IMR-90 (cell line): ENCODE data around the gene ELFN2. TPM values are rescaled to one million over a fixed set of nuclear protein-coding genes. Genes with fewer than 3 reads are reported as not detected.

Experiments used
- ATAC-seq: fragments of 200-7000 bp; cut with Tn5 transposase; 2 replicates; pipeline ENCODE4 v1.9.1; 2020; ENCODE audit warnings: low read depth, mild to moderate bottlenecking, moderate library complexity
- BruUV-seq: library from RNA; stranded (reverse); fragments of 400-500 nt; replicated peaks from 2 replicates; lab custom pipeline; 2021; lab: Mats Ljungman, UMichigan
- CTCF ChIA-PET: fragments of 300-600 bp; formaldehyde crosslinking; extraction: SDS; loops from one replicate; lab custom pipeline; 2021; ENCODE audit warnings: antibody characterized with exemption; lab: Yijun Ruan, JAX
- POLR2A ChIA-PET: fragments of 300-600 bp; sonication (Branson Sonifier 250); formaldehyde crosslinking; loops from one replicate; lab custom pipeline; 2022; ENCODE audit warnings: antibody characterized with exemption; ENCODE audit not compliant: unreplicated experiment; lab: Charles Lee
- DNase-seq: peaks from one replicate; pipeline ENCODE4 v3.0.0; 2013
- H2AFZ ChIP-seq: replicated peaks from 2 replicates; pipeline ENCODE3; 2013; ENCODE audit warnings: low read length, mild to moderate bottlenecking; ENCODE audit not compliant: poor library complexity
- H2AK5ac ChIP-seq: 2 replicates; pipeline ENCODE4 v1.6.1; 2013; ENCODE audit warnings: low read depth, low read length, inconsistent platforms
- H2AK9ac ChIP-seq: replicated peaks from 2 replicates; pipeline ENCODE3; 2013; ENCODE audit warnings: mild to moderate bottlenecking, low read depth, low read length, moderate library complexity; ENCODE audit not compliant: poor library complexity
- H2BK120ac ChIP-seq: 2 replicates; pipeline ENCODE4 v1.6.1; 2013; ENCODE audit warnings: low read depth, low read length, inconsistent platforms
- H2BK15ac ChIP-seq: 3 replicates; pipeline ENCODE4 v1.6.1; 2013; ENCODE audit warnings: low read depth, low read length, inconsistent platforms
- H2BK20ac ChIP-seq: 2 replicates; pipeline ENCODE4 v1.6.1; 2013; ENCODE audit warnings: low read depth, mild to moderate bottlenecking, inconsistent platforms, low read length, moderate library complexity
- H2BK5ac ChIP-seq: 2 replicates; pipeline ENCODE4 v1.6.1; 2013; ENCODE audit warnings: mild to moderate bottlenecking, low read depth, low read length, inconsistent platforms; ENCODE audit not compliant: poor library complexity, severe bottlenecking
- H3K14ac ChIP-seq: replicated peaks from 2 replicates; pipeline ENCODE4 v1.6.1; 2013; ENCODE audit warnings: low read depth, low read length, inconsistent platforms
- H3K18ac ChIP-seq: 2 replicates; pipeline ENCODE4 v1.6.1; 2013; ENCODE audit warnings: low read depth, low read length, control low read depth
- H3K23ac ChIP-seq: 2 replicates; pipeline ENCODE4 v1.6.1; 2013; ENCODE audit warnings: low read depth, low read length, inconsistent platforms
- H3K27ac ChIP-seq: 2 replicates; pipeline ENCODE4 v1.5.1; 2013; ENCODE audit warnings: mild to moderate bottlenecking, control low read depth, low read length; ENCODE audit not compliant: insufficient read depth
- H3K27me3 ChIP-seq: 2 replicates; pipeline ENCODE4 v1.6.1; 2013; ENCODE audit warnings: low read length; ENCODE audit not compliant: control insufficient read depth, insufficient read depth
- H3K36me3 ChIP-seq: 2 replicates; pipeline ENCODE4 v1.6.1; 2013; ENCODE audit warnings: low read length, mixed read lengths; ENCODE audit not compliant: control insufficient read depth, insufficient read depth
- H3K4ac ChIP-seq: 2 replicates; pipeline ENCODE4 v1.6.1; 2013; ENCODE audit warnings: low read depth, low read length, inconsistent platforms
- H3K4me1 ChIP-seq: 2 replicates; pipeline ENCODE4 v1.6.1; 2013; ENCODE audit warnings: low read length, mixed read lengths; ENCODE audit not compliant: control insufficient read depth, insufficient read depth
- H3K4me2 ChIP-seq: 2 replicates; pipeline ENCODE4 v1.6.1; 2013; ENCODE audit warnings: low read depth, mild to moderate bottlenecking, control low read depth, low read length, moderate library complexity
- H3K4me3 ChIP-seq: 2 replicates; pipeline ENCODE4 v1.5.1; 2013; ENCODE audit warnings: low read depth, mild to moderate bottlenecking, control low read depth, low read length, moderate library complexity; ENCODE audit not compliant: insufficient read depth
- H3K56ac ChIP-seq: 2 replicates; pipeline ENCODE4 v1.6.1; 2013; ENCODE audit warnings: low read length, inconsistent platforms; ENCODE audit not compliant: insufficient read depth; ENCODE audit errors: extremely low read depth
- H3K79me1 ChIP-seq, 2 experiments: 2 replicates each; pipeline ENCODE4 v1.6.1; 2013; ENCODE audit warnings: low read length in 2 of 2, inconsistent platforms in 1 of 2, low read depth in 1 of 2
- H3K9ac ChIP-seq: 2 replicates; pipeline ENCODE4 v1.6.1; 2013; ENCODE audit warnings: low read depth, low read length, control low read depth
- H3K9me1 ChIP-seq: 2 replicates; pipeline ENCODE4 v1.6.1; 2013; ENCODE audit warnings: low read length, inconsistent platforms; ENCODE audit not compliant: insufficient read depth
- H3K9me3 ChIP-seq: 2 replicates; pipeline ENCODE4 v1.6.1; 2013; ENCODE audit warnings: low read length; ENCODE audit not compliant: control insufficient read depth, insufficient read depth
- H4K20me1 ChIP-seq: 2 replicates; pipeline ENCODE4 v1.6.1; 2013; ENCODE audit warnings: low read length, inconsistent platforms; ENCODE audit not compliant: insufficient read depth
- H4K5ac ChIP-seq: 2 replicates; pipeline ENCODE4 v1.6.1; 2013; ENCODE audit warnings: mild to moderate bottlenecking, low read depth, low read length, control low read depth
- H4K8ac ChIP-seq, 2 experiments: 2 replicates each; pipeline ENCODE4 v1.6.1; 2013; ENCODE audit warnings: low read depth in 2 of 2, low read length in 2 of 2, control low read depth in 1 of 2, inconsistent platforms in 1 of 2
- H4K91ac ChIP-seq: 2 replicates; pipeline ENCODE4 v1.6.1; 2013; ENCODE audit warnings: low read depth, low read length, inconsistent platforms; ENCODE audit not compliant: insufficient read depth
- BHLHE40 ChIP-seq: fragments of 150-350 bp; IDR thresholded peaks from 2 replicates; pipeline ENCODE4 v1.6.1; 2016; ENCODE audit warnings: mild to moderate bottlenecking, low read depth, low read length
- CEBPB ChIP-seq: IDR thresholded peaks from 2 replicates; pipeline ENCODE4 v1.6.1; 2012; ENCODE audit warnings: low read depth, low read length, improper control_type of control experiment
- CHD1 ChIP-seq: IDR thresholded peaks from 2 replicates; pipeline ENCODE4 v1.6.1; 2012; ENCODE audit warnings: low read depth, low read length, improper control_type of control experiment
- ELK1 ChIP-seq: fragments of 150-350 bp; IDR thresholded peaks from 2 replicates; pipeline ENCODE4 v1.6.1; 2016; ENCODE audit warnings: low read depth, mild to moderate bottlenecking, low read length, moderate library complexity, borderline replicate concordance
- FOS ChIP-seq: fragments of 150-350 bp; IDR thresholded peaks from 2 replicates; pipeline ENCODE4 v1.6.1; 2016; ENCODE audit warnings: low read depth, low read length
- MAFK ChIP-seq: IDR thresholded peaks from 2 replicates; pipeline ENCODE4 v1.6.1; 2012; ENCODE audit warnings: low read depth, low read length, improper control_type of control experiment
- MAZ ChIP-seq: IDR thresholded peaks from 2 replicates; pipeline ENCODE4 v1.6.1; 2012; ENCODE audit warnings: low read depth, mild to moderate bottlenecking, low read length, improper control_type of control experiment, moderate library complexity, borderline replicate concordance
- MXI1 ChIP-seq: IDR thresholded peaks from 2 replicates; pipeline ENCODE4 v1.6.1; 2012; ENCODE audit warnings: low read depth, mild to moderate bottlenecking, low read length, moderate library complexity, borderline replicate concordance
- NFE2L2 ChIP-seq: fragments of 150-350 bp; IDR thresholded peaks from 2 replicates; pipeline ENCODE4 v1.6.1; 2016; ENCODE audit warnings: low read depth, mild to moderate bottlenecking, low read length
- POLR2A ChIP-seq: IDR thresholded peaks from 2 replicates; pipeline ENCODE4 v1.6.1; 2012; ENCODE audit warnings: mild to moderate bottlenecking, low read depth, low read length
- RAD21 ChIP-seq: IDR thresholded peaks from 2 replicates; pipeline ENCODE4 v1.6.1; 2012; ENCODE audit warnings: low read length, improper control_type of control experiment
- RCOR1 ChIP-seq: IDR thresholded peaks from 2 replicates; pipeline ENCODE4 v1.6.1; 2012; ENCODE audit warnings: mild to moderate bottlenecking, low read length, improper control_type of control experiment; ENCODE audit not compliant: insufficient replicate concordance
- RFX5 ChIP-seq: IDR thresholded peaks from 2 replicates; pipeline ENCODE4 v1.8.0; 2012; ENCODE audit warnings: low read depth, mild to moderate bottlenecking, low read length, moderate library complexity
- WGBS, 2 experiments: methylation state at CpG; one replicate each; pipeline versions ENCODE4 v1.1.5 to v1.1.7; 2013; ENCODE audit warnings: missing lambda C conversion rate in 2 of 2; ENCODE audit not compliant: insufficient read length in 1 of 2; ENCODE audit errors: extremely low coverage in 2 of 2; 5-methylcytosine and 5-hydroxymethylcytosine counted together
- dilution Hi-C: fragments of 300-500 bp; cut with HindIII; formaldehyde crosslinking; loops from one replicate; pipeline ENCODE4 v1.14.3; 2018; ENCODE audit warnings: low sequenced_read_pairs; ENCODE audit not compliant: unreplicated experiment
- in situ Hi-C: fragments of 300-500 bp; cut with MboI; formaldehyde crosslinking; loops from 3 replicates; pipeline ENCODE4 v1.14.3; 2019; ENCODE audit warnings: low sequenced_read_pairs, inconsistent platforms, mixed read lengths
- intact Hi-C: fragments of 100-400 bp; cut with micrococcal nuclease; formaldehyde crosslinking; loops from 2 replicates; pipeline ENCODE4 v1.10.0; 2022
- polyA plus RNA-seq, 3 experiments: library from polyadenylated mRNA; depleted of rRNA; stranded (reverse); fragments of >200 nt; gene quantifications; 2 replicates each; pipeline ENCODE4 v1.2.3, GENCODE V29; 2012; ENCODE audit warnings: low replicate concordance in 1 of 3
- total RNA-seq: library from RNA; depleted of rRNA; stranded (reverse); fragments of >200 nt; gene quantifications from 2 replicates; pipeline ENCODE4 v1.2.3, GENCODE V29; 2012
- TF ChIP-seq, protein P1 (sequence below): conservative IDR thresholded peaks from 2 replicates; pipeline ENCODE4 v1.5.1; 2012; ENCODE audit warnings: mild to moderate bottlenecking, low read depth, low read length, improper control_type of control experiment
- TF ChIP-seq, protein P2 (sequence below): fragments of 150-350 bp; IDR thresholded peaks from 2 replicates; pipeline ENCODE4 v1.6.1; 2017; ENCODE audit warnings: mild to moderate bottlenecking, antibody characterized with exemption, low read length, low read depth

The ELFN2 gene
- total and polyA plus RNA-seq, 2 of the 4 experiments (the other 2 are of a cell fraction) = 0.72 to 5.0 TPM

DNA sequence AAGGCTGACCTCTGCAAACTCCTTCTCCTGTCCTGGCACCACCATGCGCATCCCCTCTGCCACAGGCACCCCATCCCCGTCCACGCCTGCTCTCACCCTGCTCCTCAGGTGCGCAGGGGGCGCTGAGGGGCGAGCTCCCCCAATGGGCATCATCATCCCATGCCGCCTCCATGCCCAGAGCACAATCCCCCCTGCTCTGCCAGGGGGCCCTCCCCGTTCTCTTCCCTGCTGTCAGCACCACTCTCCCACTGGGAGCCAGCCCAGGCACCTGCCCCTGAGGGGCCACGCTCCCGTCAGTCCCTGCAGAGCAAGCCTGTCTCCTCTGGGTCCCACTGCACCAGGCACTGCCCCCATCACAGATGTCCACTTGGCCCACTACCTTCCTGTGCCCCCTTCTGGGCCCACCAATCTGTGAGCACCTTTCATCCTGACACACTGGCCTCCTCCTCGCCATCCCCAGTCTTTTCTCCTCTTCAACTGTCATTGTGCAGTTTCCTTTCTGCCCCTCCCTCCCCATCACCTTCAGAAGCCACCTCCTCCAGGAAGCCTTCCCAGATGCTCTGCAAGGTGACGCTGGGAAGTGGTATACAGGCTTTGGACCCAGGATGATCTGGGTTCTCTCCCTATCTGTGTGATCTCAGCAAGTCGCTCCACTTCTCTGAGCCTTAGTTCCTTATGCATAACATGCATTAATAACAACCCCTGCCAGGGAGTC, 82.4 kb downstream of the ELFN2 start:
- Histone ChIP-seq H4K91ac (peak overlapping the region; percentile 37; the same call in 1 of the 2 replicates), H3K18ac (peak overlapping the region; percentile 71), H4K5ac (peak overlapping the region; percentile 19), H2BK120ac (peak overlapping the region; percentile 81), H3K9ac (no peak overlapping the region), H2AFZ (peak overlapping the region; percentile 76), H4K8ac (peak overlapping the region in 1 of 2 experiments; percentile 63; a peak in 1 of 4 replicates), H3K27ac (peak overlapping the region; percentile 32; the same call in 1 of the 2 replicates), H3K27me3 (peaks cover 14% of the 10 kb centered on the region), H3K4me3 (no peak overlapping the region), H2AK9ac (peak overlapping the region; percentile 72), H3K56ac (no peak overlapping the region), H3K9me1 (peaks cover 8% of the 10 kb centered on the region), H3K14ac (peak overlapping the region; percentile 89), H3K23ac (no peak overlapping the region), H3K36me3 (no peaks in the 10 kb centered on the region), H3K9me3 (no peaks in the 10 kb centered on the region), H3K4me1 (peaks cover 12% of the 10 kb centered on the region), H3K4me2 (no peak overlapping the region), H2BK5ac (no peak overlapping the region), H4K20me1 (no peaks in the 10 kb centered on the region), H3K4ac (peak overlapping the region; percentile 69), H3K79me1 (no peaks in the 10 kb centered on the region), H2BK20ac (peak overlapping the region; percentile 19), H2AK5ac (peak overlapping the region; percentile 91; the same call in 1 of the 2 replicates), H2BK15ac (peak overlapping the region; percentile 25; the same call in 2 of the 3 replicates)
- ATAC-seq = no peak
- DNase-seq = no peak
- ChIA-PET POLR2A (no interaction called here), CTCF (no interaction called here)
- intact Hi-C loops (no loop called here), dilution Hi-C loops (no loop called here), in situ Hi-C loops (no loop called here)
- WGBS, 2 experiments = 89% methylated on average over 10 of the region's 13 CpGs; no CpG with 5 or more reads in 1 of the 2 experiments
- BruUV-seq = no TSS peak
- TF ChIP-seq RCOR1 = no peak
- no peak for TF ChIP-seq FOS
- no peak for TF ChIP-seq MAZ
- no peak for TF ChIP-seq NFE2L2
- TF ChIP-seq RFX5 = no peak
- TF ChIP-seq, protein P1, sequence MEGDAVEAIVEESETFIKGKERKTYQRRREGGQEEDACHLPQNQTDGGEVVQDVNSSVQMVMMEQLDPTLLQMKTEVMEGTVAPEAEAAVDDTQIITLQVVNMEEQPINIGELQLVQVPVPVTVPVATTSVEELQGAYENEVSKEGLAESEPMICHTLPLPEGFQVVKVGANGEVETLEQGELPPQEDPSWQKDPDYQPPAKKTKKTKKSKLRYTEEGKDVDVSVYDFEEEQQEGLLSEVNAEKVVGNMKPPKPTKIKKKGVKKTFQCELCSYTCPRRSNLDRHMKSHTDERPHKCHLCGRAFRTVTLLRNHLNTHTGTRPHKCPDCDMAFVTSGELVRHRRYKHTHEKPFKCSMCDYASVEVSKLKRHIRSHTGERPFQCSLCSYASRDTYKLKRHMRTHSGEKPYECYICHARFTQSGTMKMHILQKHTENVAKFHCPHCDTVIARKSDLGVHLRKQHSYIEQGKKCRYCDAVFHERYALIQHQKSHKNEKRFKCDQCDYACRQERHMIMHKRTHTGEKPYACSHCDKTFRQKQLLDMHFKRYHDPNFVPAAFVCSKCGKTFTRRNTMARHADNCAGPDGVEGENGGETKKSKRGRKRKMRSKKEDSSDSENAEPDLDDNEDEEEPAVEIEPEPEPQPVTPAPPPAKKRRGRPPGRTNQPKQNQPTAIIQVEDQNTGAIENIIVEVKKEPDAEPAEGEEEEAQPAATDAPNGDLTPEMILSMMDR = no peak
- no peak for TF ChIP-seq MAFK
- TF ChIP-seq ELK1 = no peak
- no peak for TF ChIP-seq MXI1
- TF ChIP-seq RAD21 = no peak
- TF ChIP-seq CHD1 = no peak
- TF ChIP-seq BHLHE40 = no peak
- TF ChIP-seq CEBPB = no peak
- TF ChIP-seq POLR2A = no peak
- TF ChIP-seq, protein P2, sequence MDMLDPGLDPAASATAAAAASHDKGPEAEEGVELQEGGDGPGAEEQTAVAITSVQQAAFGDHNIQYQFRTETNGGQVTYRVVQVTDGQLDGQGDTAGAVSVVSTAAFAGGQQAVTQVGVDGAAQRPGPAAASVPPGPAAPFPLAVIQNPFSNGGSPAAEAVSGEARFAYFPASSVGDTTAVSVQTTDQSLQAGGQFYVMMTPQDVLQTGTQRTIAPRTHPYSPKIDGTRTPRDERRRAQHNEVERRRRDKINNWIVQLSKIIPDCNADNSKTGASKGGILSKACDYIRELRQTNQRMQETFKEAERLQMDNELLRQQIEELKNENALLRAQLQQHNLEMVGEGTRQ = no peak
